ENCODE data around the gene C5orf46.
"Not testable (repeated sequence)": the region's sequence is repeated elsewhere in the genome, so short reads cannot be mapped to it uniquely, and the experiment has no call there.

Gene C5orf46

DNA sequence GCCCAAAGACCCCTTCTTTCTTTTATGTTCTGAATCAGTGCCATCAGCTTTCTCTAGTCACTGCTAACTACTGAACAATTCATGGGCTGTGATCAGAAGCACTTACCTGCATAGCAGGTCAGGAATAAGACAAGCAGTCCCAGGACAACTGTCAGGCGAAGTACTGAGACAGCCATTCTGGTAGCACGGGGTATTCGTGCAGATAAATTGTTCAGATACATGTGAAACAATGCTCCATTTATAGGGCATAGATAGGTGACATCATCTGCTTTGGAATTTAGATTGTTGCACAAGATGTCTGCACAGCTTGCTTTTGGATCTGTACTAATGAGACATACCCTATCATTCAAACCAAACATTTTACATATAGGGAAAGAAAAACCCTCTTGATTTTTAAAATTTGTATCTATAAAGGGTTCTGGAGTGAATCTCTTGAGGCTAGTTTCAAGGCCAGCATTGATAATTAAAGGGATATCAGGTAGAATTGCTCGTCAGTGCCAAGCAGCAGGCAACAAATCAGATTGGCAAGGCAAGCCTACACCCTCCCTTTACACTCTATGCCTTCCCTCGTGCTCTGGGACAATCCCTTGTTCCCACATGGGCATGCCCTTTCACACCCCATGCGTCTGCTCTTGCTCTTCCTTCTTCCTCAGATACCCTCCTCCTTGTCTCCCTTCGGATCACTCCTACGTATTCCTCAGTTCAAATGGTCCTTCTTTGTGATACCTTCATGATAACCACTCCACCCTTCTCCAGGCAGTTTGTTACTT, at the start of gene C5orf46:
Gene C5orf46, minus strand, starts transcription at position 213 of the 770 bp plus-strand sequence. Its CDS starts 37 bp downstream, at position 176.
- DNase-seq (ENCODE audit: low read depth in 2 of 2) = no peak

DNA sequence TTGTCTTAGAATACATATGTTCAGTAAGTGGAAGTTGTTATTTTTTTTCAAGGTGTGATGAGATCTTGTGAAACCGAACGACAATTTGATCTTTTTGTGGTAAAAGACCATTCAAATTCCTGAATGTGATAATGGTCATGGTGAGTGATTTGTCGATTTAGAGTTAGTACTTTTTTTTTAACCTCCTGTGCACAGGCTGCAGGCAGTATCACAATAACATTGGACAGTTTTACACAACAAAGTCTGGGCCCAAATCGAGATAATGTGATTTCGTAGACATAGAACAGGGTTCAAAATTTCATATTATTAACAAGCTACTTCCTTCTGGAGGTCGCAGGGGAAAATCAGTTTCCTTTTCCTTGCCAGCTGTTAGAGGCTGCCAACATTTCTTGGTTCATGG, 48.6 kb upstream of the C5orf46 start:
- DNase-seq (ENCODE audit: low read depth in 2 of 2) = no peak

DNA sequence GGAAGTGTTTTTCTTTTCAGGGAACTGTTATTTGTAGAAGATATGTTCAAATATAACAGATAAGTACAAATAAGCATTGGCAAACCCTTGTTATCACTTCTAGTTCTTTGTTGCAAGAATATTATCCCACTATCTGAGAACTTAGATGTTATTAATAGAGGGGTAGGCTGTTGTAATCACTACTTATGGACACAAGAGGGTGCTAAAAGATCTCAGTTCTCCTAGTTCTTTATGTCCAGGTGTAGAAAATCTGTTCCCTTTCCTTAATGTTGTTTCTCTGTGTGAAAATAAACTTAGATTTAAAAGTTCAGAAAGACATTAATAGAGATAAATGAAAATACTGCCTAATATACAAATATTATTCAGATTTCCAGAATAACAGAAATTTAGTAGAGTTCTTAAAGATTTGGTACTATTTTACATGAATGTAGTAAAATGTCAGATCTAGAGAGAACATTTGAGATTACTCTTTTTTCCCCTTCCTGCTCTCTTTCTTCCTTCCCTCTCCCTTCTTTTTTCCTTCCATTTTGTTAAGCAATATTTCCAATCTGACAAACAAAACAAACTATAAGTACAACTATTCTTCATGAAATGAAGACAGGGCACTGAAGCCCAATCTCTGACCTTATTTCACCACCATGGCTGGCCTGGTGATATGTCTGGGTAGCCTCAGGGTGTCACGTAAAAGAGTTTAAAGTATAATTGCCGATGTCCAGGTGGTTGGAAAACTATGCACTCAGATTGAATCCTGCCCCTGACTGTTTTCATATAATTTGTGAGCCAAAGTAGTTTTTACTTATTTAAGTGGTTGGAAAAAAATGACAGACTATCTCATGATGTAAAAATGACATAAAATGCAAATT, 43.6 kb upstream of the C5orf46 start:
- DNase-seq (ENCODE audit: low read depth in 2 of 2) = no peak

DNA sequence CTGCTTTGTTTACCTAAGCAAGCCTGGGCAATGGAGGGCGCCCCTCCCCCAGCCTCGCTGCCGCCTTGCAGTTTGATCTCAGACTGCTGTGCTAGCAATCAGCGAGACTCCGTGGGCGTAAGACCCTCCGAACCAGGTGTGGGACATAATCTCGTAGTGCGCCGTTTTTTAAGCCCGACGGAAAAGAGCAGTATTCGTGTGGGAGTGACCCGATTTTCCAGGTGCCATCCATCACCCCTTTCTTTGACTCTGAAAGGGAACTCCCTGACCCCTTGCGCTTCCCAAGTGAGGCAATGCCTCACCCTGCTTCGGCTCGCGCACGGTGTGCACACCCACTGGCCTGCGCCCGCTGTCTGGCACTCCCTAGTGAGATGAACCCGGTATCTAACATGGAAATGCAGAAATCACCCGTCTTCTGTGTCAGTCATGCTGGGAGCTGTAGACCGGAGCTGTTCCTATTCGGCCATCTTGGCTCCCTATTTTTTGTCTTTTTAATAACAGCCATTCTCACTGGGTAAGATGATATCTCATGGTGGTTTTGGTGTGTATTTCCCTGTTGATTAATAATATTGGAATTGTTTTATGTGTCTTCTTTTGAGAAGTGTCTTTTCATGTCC, 40.4 kb upstream of the C5orf46 start:
- DNase-seq (ENCODE audit: low read depth in 2 of 2) = not testable (repeated sequence)

DNA sequence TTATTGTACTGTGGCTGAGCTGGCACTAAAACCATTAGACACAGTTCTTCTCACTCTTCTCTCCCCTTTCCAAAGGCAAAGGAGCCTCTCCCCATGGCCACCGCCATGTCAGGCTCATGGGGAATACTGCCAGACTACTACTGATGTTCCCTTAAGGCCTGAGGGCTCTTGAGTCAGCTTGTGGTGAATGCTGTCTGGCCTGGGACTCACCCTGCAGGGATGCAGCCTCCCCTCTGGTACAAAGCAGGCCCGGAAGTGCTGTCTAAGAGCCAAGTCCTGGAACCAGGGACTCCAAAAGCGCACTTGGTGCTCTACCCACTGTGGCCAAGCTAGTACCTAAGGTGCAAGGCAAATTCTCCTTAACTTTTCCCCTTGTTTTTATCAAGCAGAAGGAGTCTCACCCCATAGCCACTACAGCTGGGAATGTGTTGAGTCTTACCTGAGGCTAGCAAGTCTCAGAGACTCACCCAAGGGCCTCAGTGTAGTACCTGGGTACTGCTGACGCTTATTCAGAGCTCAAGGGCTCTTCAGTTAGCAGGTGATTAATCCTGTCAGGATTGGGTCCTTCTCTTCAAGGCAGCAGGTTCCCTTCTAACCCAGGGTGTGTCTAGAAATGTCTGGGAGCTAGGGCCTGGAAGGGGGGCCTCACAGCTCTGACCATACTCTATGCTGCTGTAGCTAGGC, 33.2 kb upstream of the C5orf46 start:
- no peak for DNase-seq (ENCODE audit: low read depth in 2 of 2)

DNA sequence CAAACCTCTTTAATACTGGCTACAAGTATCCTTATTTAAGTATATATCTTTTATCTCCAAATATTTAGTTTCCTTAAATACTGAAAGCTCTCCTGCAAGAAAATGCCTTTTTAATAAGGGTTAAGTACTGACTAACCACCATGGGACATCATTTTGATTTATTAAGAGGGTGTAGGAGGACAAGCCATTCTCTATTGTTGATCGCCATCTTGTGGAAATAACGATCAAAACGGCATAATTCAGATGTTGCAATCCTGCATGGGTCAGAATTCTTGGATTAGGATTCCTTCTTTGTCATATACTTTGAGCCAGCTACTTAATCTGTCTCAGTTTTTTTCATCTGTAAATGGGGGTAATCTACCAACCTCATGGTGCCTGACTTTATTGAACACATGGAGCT, 28.7 kb upstream of the C5orf46 start:
- DNase-seq (ENCODE audit: low read depth in 2 of 2) = no peak

DNA sequence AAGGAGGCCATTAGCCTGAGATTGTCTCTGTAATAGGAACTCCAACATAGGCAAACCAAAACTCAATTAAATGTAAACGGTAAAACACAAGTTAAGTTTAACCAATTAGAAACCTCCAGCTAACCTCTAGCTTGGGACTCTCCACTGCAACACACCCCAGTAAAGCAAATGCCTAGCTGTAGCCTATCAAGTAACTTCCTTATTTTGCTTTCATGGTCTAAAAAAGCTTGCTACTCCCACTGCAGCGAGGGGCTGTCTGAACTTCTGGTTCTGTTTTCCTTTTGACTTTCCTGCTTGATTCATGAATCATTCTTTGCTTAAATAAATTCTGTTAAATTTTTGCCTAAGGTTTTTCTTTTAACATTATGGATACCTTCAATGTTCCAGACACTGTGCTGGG, 24.4 kb upstream of the C5orf46 start:
- DNase-seq (ENCODE audit: low read depth in 2 of 2) = no peak

DNA sequence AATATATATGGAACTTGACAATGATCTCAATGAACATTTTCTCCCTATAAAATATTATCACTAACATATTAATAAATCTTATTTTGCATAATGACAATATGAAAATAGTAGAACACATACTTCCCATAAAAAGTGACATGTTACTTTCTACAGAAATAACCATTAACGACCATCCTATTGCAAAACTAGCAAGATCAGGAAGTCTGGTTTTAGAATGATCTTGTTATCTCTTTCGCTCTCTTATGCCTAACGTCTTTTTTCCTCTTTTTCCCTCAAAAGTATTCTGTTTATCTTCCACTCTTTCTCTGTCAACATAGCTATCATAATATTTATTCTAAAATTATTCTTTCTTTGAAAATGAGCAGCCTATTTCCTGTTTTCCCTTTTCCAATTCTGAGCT, 21.6 kb upstream of the C5orf46 start:
- no peak for DNase-seq (ENCODE audit: low read depth in 2 of 2)

DNA sequence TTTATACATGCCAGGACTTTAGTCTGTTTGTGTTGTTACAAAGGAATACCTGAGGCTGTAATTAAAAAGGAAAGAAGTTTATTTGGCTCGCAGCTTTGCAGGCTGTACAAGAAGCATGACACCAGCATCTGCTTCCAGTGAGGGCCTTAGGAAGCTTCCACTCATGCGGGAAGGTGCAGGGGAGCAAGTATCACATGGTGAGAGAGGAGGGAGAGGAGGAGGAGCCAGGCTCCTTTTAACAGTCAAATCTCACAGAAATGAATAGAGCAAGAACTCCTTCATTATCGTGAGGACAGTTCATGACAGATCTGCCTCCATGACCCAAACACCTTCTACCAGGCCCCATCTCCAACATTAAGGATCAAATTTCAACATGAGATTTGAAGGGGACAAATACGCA, 18.7 kb upstream of the C5orf46 start:
- no peak for DNase-seq (ENCODE audit: low read depth in 2 of 2)

DNA sequence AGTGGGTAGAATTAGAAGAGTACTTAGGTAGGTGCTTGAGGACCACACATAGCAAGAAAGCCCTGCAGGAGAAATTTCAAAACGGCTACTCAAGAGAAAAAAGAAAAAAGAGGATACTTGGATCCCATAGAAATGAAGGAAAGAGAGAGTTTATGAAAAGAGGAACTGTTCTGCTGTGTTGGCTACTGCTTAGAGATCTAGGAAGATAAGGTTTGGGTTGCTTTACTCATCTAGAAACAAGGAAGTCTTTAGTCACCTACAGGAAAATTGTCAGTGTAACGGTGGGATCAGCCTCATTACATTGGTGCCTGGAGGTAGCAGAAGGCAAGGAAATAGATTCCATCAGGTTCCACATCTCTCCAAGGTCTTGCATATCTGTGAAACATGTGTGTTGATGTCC, 14.8 kb upstream of the C5orf46 start:
- no peak for DNase-seq (ENCODE audit: low read depth in 2 of 2)

DNA sequence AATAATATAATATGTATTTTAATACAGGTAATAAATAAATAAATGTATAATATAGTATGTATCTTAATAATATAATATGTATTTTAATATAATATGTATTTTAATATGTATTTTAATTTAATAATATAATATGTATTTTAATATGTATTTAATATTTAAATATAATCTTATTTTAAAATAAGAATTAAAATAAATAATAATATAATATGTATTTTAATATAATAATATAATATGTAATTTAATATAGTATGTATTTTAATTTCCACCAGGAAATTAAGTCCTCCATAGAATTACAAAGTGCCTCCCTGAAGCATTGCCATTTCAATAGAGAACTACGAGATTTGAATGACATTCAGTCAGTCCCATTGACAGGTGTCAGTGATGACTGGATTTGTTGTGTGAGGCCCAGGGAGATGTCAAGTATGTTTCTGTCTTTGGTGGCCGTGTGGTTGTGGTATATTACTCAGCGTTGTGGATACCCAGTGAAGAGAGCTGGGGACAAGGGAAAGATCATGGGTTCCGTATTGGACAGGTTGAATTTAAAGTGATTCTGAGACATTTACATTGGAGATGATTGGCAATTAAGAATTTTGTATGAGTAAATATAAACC, 14.2 kb upstream of the C5orf46 start:
- no peak for DNase-seq (ENCODE audit: low read depth in 2 of 2)

DNA sequence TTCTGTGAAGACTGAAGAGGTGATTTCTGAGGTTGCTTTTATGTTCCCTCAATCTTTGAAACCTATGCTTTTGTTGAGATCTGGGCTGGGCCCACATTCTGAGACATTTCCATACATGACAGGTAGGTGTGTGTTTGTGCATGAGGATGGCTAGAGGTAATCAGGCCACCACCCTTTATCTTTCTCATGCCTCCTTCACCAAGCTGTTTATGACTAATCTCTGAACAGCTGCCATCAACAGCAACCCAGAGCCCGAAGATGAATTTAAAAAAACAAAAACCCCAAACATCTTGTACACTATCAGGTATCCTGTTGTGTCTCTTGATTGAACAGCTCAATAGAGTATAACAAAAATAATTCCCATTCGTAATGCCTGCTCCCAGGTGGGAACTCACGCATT, 12.6 kb upstream of the C5orf46 start:
- DNase-seq (ENCODE audit: low read depth in 2 of 2) = no peak

DNA sequence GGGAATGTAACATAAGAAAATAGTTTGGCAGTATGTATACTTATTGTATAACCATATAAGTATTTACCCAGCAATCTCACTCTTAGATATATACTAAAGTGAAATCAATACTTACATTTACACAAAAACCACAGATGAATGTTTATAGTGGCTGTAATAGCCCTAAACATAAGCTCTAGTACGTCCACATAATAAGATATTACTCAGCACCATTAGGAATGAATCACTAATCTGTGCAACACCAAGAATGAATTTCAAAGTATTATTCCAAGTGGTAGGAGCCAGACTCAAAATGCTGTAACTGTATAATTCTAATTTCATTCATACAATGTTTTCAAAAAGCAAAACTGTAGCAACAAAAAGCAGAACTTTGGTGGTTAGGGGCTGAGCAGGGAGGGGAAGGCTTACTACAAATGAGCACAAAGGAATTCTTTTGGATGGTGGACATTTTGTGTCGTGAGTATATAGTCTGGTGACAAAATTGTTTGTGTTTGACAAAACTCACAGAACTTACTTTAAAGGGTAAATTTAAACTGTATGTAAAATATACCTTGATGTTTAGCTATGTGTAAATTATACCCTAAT, 11.9 kb upstream of the C5orf46 start:
- DNase-seq (ENCODE audit: low read depth in 2 of 2) = no peak

DNA sequence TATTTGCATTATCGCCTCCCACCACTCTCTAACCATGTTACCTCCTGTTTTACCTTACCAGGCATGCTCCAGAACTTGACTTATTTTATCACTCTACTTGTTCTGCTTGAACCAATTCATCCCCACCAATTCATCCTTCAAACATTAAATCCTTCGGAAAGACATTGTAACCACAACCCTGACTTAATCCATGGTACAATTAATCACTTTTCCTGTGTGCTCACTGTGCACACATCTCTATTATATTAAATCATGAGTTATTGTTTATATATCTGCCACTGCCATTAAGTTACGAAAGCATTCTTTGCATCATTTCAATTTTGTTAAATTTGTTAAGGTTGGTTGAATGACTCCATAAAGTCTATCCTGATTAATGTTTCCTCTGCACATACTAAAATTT, 7.4 kb upstream of the C5orf46 start:
- DNase-seq (ENCODE audit: low read depth in 2 of 2) = no peak

DNA sequence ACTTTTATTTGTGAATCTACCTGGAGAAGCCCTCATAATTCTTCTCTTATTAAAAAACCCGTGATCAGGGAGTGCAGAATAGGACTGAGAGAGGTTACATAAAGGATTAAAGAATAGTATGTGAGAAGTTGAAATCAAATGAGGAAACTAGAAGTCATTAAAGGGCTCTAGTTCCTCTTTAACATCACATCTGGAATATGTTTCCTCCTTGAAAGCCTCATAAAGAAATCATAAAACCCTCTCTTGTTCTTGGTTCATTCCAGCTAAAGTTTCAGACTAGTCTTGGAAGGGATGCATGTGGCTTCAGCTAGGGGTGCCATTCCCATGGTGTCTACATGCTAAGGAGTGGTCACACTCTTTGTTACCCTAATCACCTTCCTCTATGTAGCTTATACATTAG, 5.7 kb upstream of the C5orf46 start:
- DNase-seq (ENCODE audit: low read depth in 2 of 2) = no peak

DNA sequence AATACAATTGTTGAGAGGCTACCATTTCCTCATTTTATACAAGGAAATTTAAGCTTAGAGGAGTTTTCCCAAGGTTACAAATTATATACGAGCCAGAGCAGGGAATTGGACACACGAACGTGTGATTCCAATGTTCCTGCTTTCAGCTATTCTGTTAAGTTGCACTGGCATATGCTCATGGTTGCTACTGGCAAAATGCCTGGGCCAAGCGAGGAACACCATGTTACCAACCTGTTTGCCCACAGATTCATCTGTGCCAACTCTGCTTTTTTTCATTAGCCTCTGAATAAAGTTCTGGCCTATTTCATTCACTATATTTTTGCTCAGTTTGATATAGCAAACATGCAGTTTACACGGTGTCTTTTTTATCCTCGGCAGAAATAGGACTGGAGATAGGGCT, 5.1 kb upstream of the C5orf46 start:
- no peak for DNase-seq (ENCODE audit: low read depth in 2 of 2)

DNA sequence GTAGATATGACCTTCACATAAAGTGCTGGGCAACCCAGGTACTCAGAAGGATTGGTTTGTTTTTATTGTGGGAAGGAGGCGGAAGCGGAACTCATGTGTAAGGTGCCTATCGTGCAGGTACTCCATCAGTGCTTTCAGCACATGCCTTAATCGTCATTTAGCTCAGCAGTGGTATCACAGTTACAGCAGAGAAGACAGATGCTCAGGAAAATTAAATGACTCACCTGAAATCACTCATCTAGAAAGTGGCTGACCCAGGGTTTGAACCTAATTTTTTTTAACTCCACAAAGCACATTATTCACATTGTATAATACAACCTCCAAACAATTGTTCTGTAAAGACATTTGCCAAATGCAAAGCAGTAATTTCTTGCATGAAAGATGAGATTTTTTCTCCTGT, 2.2 kb downstream of the C5orf46 start:
- no peak for DNase-seq (ENCODE audit: low read depth in 2 of 2)

DNA sequence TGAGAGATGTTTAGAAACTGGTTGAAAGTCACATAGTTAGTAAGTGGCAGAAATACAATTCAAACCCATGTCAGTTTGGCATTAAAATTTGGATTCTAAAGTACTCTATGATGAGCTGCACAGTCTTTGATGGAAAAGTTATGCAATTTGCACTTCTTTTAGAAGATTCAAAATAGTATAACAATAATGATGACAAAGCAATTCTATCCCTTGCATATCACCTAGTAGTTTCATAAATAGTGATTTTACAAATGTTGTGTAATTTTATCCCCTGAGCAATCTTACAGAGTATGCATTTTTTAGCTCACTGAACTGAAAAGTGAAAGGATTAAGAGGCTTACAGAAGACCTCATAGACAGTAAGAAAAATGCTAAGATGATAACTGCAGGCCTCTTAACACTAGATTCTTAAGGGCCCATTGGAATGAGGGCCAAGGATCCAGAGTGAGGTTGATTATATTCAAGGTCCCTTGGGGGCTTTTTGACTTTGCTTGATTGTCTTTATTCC, 3.7 kb downstream of the C5orf46 start:
- DNase-seq (ENCODE audit: low read depth in 2 of 2) = no peak

DNA sequence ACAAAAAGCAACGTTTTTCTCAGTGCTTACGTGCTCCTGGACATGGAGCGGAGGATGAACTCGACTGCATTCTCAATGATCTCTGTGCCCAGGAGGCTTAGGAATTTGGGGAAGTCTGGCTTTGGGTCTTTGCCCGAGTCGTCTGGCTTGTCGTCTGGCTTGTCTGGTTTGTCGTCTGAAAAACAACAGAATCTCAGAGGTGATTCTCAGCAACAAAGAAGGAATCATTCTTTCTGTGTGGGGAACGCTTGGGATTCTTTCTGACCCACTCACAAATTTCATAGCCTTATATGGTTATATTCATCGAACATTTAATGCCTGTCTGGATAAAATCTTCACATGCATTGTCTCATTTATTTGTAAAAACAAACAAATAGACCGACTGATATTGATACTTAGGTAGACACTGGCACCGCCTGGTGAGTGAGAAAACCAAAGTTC, 4.7 kb downstream of the C5orf46 start:
- DNase-seq (ENCODE audit: low read depth in 2 of 2) = no peak

DNA sequence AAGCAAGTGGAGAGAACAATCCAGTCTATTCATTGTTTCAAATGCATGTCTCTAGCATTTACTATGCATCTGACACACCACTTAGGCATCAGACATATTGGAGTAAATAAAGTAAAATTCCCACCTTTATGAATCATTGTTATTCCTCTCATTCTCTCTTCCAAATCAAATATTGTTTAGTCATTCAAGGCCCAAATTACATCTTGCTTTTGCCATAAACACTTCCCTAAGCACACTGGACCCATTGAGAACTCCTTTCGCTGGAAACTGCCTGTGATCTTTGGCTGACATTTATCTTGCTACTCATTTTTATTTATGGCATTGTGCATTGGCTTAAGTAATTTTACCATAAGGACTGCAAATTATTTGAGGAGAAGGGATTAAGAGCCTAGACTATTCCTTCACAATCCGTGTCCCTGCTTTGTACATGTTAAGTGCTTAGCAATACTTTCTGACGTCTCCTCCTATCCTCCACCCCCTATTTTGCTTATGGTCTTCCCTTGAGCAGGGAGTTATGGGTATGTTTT, 7.4 kb downstream of the C5orf46 start:
- no peak for DNase-seq (ENCODE audit: low read depth in 2 of 2)

DNA sequence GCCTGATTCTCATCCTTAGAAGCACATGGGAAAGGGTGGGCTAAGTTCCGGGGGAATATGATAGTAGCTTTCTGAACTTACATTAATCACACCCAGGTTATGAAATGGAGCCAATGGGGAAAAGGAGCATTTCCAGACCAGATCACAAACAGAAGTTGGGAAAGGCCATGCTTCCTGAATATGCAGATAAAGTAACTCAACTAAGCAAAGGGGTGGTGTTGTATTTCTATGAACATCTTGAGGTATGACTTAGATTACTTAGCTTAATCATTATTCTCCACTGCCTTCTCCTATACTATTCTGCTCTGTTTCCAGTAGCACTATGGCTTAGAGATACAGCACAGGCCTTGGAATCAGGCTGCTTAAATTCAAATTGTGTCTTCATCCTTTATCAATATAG, 10.5 kb downstream of the C5orf46 start:
- no peak for DNase-seq (ENCODE audit: low read depth in 2 of 2)

Measured in activated CD4-positive, alpha-beta T cell treated with anti-CD3 and anti-CD28 coated beads for 24 hours (primary cell).